ENCODE measurements around the gene RAC3.

Gene RAC3

GRCh38 chr17:82045936-82046484 lies 14.5 kb downstream of the RAC3 start:
- DNase-seq: no peak

GRCh38 chr17:82046903-82047302 lies 15.4 kb downstream of the RAC3 start:
- no peak for DNase-seq

- DNase-seq: no peak
These were observed 15.9 kb downstream of the RAC3 start for GRCh38 chr17:82047379-82047778.

- DNase-seq: no peak
These were observed 16.6 kb downstream of the RAC3 start for GRCh38 chr17:82047914-82048570.

GRCh38 chr17:82048571-82048971 lies 17.1 kb downstream of the RAC3 start:
- no peak for DNase-seq

- no peak for DNase-seq
These were observed 17.6 kb downstream of the RAC3 start for GRCh38 chr17:82049106-82049505.

GRCh38 chr17:82049521-82049971 lies 18.1 kb downstream of the RAC3 start:
- DNase-seq: no peak

- no peak for DNase-seq
These were observed 18.8 kb downstream of the RAC3 start for GRCh38 chr17:82050152-82050760.

GRCh38 chr17:82050761-82051641 lies 19.5 kb downstream of the RAC3 start:
- DNase-seq: peak; percentile 14

- peak; percentile 89 for DNase-seq
These were observed 20.5 kb downstream of the RAC3 start, which contains the start of the genes GPS1 and RFNG for GRCh38 chr17:82051776-82052637. Gene GPS1 (plus strand): TSS chr17:82051898. CDS start chr17:82051932, 34 bp downstream. Gene RFNG (minus strand): TSS chr17:82051811. CDS start chr17:82051766, 45 bp downstream.

- DNase-seq: peak; percentile 2
These were observed 21.2 kb downstream of the RAC3 start for GRCh38 chr17:82052638-82053059.

GRCh38 chr17:82053130-82053529 lies 21.7 kb downstream of the RAC3 start:
- peak; percentile 2 for DNase-seq

- peak; percentile 1 for DNase-seq
These were observed 22.2 kb downstream of the RAC3 start for GRCh38 chr17:82053556-82054263.

GRCh38 chr17:82054351-82055022 lies 23.0 kb downstream of the RAC3 start:
- DNase-seq: peak; percentile 1

- DNase-seq: peak; percentile 0
These were observed 23.8 kb downstream of the RAC3 start for GRCh38 chr17:82055023-82055964.

GRCh38 chr17:82055965-82056728 lies 24.7 kb downstream of the RAC3 start:
- DNase-seq: peak; percentile 3

- DNase-seq: peak; percentile 2
These were observed 25.5 kb downstream of the RAC3 start for GRCh38 chr17:82056729-82057621.

Data from CD4-positive, alpha-beta T cell treated with Interleukin-17A for 4 hours (primary cell).